ENCODE results near the gene SOS1.

Gene SOS1

DNA sequence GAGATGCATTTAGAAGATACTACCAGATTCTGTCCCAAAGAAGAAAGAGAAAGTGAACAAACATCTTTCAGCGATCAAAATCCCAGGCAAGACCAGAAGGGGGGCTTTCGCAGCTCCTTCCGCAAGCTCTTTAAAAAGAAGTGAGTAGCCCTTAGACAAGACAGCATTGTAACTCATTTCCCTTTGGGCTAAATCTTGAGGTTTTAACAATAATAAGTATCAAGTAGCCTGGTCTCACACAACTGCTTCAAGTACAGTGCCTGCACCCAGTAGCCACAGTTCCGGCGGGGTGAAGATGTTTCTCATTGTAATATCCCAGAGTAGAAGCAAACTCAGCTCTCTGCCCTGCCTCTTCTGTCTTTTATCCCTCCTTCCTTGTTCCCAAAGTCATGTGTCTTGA lies 154.8 kb downstream of the SOS1 start:
- TF ChIP-seq, protein P1, sequence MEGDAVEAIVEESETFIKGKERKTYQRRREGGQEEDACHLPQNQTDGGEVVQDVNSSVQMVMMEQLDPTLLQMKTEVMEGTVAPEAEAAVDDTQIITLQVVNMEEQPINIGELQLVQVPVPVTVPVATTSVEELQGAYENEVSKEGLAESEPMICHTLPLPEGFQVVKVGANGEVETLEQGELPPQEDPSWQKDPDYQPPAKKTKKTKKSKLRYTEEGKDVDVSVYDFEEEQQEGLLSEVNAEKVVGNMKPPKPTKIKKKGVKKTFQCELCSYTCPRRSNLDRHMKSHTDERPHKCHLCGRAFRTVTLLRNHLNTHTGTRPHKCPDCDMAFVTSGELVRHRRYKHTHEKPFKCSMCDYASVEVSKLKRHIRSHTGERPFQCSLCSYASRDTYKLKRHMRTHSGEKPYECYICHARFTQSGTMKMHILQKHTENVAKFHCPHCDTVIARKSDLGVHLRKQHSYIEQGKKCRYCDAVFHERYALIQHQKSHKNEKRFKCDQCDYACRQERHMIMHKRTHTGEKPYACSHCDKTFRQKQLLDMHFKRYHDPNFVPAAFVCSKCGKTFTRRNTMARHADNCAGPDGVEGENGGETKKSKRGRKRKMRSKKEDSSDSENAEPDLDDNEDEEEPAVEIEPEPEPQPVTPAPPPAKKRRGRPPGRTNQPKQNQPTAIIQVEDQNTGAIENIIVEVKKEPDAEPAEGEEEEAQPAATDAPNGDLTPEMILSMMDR (IDR thresholded peaks at IDR 0.05; ENCODE audit: low read depth, low read length), result no peak
- TF ChIP-seq, protein P2, sequence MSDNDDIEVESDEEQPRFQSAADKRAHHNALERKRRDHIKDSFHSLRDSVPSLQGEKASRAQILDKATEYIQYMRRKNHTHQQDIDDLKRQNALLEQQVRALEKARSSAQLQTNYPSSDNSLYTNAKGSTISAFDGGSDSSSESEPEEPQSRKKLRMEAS (IDR thresholded peaks at IDR 0.05; ENCODE audit: low read depth, low read length), result no peak
- TF ChIP-seq POLR2A (IDR thresholded peaks at IDR 0.05; ENCODE audit: extremely low read depth, insufficient read length) (no peak), MYC (IDR thresholded peaks at IDR 0.05; ENCODE audit: low read depth, low read length) (no peak)
- no peak for DNase-seq (ENCODE audit: low read depth)
- no peak overlapping the region for H3K4me3 ChIP-seq (ENCODE audit: low read depth, low read length)

DNA sequence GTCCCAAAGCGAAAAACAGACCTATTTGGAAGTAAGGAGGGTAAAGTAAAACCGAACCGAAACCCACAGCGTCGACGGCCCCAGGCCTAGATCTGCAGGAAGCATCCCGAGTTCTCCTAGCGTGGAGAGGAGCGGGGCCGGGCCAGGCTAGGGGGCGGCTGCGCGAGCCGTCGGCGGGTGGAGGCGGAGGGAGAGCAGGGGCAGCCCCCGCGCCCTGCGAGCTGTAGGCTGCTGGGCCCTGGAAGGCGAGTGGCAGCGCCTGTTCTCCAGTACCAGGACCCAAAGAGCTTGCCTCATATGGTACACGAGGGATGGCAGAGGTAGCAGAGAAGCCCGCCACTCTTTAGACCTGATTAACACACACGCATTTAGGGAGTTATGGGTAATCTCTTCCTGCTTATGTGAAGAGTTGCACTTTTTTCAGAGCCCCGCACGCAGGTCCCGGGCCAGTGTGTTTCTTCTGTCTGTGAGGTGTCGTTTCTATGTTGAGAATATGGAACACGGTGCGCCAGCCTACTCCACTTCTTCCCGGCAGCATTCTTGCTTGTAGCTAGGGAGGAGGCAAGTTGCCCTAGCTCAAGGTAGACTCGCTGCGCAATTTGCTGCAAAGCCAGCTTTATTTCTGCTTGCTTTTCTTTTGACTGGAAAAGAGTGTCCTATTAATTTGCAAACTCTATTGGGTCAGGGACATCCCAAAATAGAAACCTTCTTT lies 160.1 kb downstream of the SOS1 start:
- no peak for TF ChIP-seq POLR2A (IDR thresholded peaks at IDR 0.05; ENCODE audit: extremely low read depth, insufficient read length)
- TF ChIP-seq, protein P2 (IDR thresholded peaks at IDR 0.05; ENCODE audit: low read depth, low read length), result no peak
- TF ChIP-seq, protein P1 (IDR thresholded peaks at IDR 0.05; ENCODE audit: low read depth, low read length), result no peak
- TF ChIP-seq MYC (IDR thresholded peaks at IDR 0.05; ENCODE audit: low read depth, low read length), result no peak
- H3K4me3 ChIP-seq (ENCODE audit: low read depth, low read length), result no peak overlapping the region
- no peak for DNase-seq (ENCODE audit: low read depth)

DNA sequence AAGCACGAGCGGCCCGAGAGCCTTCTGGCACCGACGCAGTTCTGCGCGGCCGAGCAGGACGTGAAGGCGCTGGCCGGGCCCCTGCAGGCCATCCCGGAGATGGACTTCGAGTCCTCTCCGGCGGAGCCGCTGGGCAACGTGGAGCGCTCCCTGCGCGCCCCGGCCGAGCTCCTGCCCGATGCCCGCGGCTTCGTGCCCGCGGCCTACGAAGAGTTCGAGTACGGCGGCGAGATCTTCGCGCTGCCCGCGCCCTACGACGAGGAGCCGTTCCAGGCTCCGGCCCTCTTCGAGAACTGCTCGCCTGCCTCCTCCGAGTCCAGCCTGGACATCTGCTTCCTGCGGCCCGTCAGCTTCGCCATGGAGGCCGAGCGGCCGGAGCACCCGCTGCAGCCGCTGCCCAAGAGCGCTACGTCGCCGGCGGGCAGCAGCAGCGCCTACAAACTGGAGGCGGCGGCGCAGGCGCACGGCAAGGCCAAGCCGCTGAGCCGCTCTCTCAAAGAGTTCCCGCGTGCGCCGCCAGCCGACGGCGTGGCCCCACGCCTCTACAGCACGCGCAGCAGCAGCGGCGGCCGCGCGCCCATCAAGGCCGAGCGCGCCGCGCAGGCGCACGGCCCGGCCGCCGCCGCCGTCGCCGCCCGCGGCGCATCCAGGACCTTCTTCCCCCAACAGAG lies 160.8 kb downstream of the SOS1 start:
- DNase-seq (ENCODE audit: low read depth), result no peak
- TF ChIP-seq, protein P2 (IDR thresholded peaks at IDR 0.05; ENCODE audit: low read depth, low read length), result no peak
- TF ChIP-seq, protein P1 (IDR thresholded peaks at IDR 0.05; ENCODE audit: low read depth, low read length), result no peak
- TF ChIP-seq MYC (IDR thresholded peaks at IDR 0.05; ENCODE audit: low read depth, low read length) (no peak), POLR2A (IDR thresholded peaks at IDR 0.05; ENCODE audit: extremely low read depth, insufficient read length) (no peak)
- H3K4me3 ChIP-seq (ENCODE audit: low read depth, low read length), result no peak overlapping the region

DNA sequence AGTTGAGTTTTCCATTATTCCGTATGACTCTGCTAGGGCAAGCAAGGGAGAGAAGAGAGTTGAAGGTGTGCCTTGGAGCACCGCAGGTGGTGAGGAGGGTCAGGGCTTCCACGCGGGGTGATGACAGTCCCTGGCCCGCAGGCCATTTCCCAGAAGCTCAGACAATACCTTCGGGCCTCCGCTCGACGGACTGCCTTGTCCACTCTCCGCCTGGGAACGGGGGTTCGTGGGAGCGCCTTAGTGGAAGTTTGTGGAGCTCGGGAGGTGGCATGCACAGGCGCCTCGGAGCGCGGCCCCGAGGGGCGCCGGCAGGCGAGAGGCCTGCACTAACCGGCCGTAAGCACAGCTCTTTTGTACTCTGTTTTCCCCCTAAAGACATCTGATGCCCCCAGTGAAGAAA lies 161.4 kb downstream of the SOS1 start:
- no peak for DNase-seq (ENCODE audit: low read depth)
- no peak overlapping the region for H3K4me3 ChIP-seq (ENCODE audit: low read depth, low read length)
- TF ChIP-seq, protein P1 (IDR thresholded peaks at IDR 0.05; ENCODE audit: low read depth, low read length), result no peak
- TF ChIP-seq, protein P2 (IDR thresholded peaks at IDR 0.05; ENCODE audit: low read depth, low read length), result no peak
- no peak for TF ChIP-seq POLR2A (IDR thresholded peaks at IDR 0.05; ENCODE audit: extremely low read depth, insufficient read length)

DNA sequence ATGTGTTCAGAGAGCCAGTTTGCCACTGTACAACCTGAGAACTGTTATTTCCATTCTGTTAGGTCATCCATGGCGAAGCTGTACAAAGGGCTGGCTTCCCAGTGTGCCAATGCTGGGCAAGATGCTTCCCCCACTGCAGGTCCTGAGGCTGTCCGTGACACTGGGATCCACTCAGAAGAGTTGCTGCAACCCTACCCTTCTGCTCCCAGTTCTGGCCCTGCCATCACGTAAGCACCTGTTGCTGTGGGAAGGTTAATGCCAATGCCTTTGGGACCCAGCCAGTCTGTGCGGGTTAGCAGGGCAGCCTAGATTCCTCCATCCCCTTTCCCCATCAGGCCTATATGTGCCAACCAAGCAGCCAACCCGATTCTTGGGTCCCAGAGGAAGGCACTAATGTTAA lies 162.9 kb downstream of the SOS1 start:
- TF ChIP-seq, protein P2 (IDR thresholded peaks at IDR 0.05; ENCODE audit: low read depth, low read length), result no peak
- TF ChIP-seq POLR2A (IDR thresholded peaks at IDR 0.05; ENCODE audit: extremely low read depth, insufficient read length), result no peak
- TF ChIP-seq MYC (IDR thresholded peaks at IDR 0.05; ENCODE audit: low read depth, low read length), result no peak
- TF ChIP-seq, protein P1 (IDR thresholded peaks at IDR 0.05; ENCODE audit: low read depth, low read length), result no peak
- no peak overlapping the region for H3K4me3 ChIP-seq (ENCODE audit: low read depth, low read length)
- no peak for DNase-seq (ENCODE audit: low read depth)
